GM18511 (cell line): ENCODE data around the gene HOXA7.

Source experiments
- ATAC-seq: cut with Tn5 transposase; IDR thresholded peaks from one replicate; pipeline ENCODE4 v1.9.1; 2021; ENCODE audit warnings: mild to moderate bottlenecking, moderate library complexity; ENCODE audit not compliant: unreplicated experiment

The HOXA7 gene

DNA sequence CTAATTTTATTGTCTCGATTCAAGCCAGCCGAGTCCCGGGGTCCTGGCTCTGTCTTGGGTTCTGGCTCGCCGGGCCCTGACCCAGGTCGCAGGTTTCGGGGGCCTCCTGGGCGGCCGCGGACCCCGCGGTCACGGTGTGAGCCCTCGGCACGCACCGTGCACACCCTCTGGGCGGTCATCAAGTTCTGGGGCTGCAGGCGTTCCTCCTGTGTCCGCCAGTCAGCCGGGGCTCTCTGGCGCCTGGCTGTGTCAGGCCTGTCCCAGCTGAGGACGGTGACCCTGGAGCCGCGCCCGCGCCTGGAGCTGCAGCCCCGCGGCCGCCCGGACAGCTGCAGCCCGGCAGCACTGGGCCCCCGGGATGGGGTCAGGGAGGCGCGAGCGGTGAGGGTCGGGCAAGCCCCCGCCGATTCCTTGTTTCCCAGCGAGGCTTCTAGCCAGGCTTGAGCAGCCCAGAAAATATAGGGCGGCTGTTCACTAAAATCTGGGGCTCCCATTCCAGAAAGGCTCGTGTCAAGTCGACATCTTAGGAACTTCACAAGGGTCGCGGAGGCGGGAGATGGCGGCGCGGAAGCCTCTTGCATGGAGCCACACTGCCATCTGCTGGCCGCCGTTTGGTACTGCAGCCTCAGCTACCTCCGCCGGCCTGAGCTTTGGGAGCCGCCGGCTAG is 4.2 kb upstream of the HOXA7 start:
- peak; percentile 73 for ATAC-seq

DNA sequence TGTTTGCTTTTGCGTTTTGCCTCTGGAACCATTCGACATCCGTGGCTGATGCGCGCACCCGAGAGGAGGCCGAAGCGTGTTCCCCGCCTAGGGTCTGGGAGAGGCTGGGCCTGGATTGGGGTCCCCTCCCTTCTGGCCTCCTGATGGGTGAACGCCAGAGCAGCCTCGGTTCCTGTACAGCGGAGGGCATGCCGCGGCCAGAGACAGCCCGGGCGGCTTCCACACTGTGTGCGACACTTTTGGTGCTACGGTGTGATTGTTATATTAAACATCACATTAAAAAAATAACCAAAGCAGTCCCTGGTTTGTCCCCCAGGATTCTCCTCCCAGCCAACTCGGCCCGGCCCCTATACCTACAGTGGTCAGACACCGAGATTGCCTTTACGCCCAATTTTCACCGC is 3.7 kb upstream of the HOXA7 start:
- peak; percentile 22 for ATAC-seq

DNA sequence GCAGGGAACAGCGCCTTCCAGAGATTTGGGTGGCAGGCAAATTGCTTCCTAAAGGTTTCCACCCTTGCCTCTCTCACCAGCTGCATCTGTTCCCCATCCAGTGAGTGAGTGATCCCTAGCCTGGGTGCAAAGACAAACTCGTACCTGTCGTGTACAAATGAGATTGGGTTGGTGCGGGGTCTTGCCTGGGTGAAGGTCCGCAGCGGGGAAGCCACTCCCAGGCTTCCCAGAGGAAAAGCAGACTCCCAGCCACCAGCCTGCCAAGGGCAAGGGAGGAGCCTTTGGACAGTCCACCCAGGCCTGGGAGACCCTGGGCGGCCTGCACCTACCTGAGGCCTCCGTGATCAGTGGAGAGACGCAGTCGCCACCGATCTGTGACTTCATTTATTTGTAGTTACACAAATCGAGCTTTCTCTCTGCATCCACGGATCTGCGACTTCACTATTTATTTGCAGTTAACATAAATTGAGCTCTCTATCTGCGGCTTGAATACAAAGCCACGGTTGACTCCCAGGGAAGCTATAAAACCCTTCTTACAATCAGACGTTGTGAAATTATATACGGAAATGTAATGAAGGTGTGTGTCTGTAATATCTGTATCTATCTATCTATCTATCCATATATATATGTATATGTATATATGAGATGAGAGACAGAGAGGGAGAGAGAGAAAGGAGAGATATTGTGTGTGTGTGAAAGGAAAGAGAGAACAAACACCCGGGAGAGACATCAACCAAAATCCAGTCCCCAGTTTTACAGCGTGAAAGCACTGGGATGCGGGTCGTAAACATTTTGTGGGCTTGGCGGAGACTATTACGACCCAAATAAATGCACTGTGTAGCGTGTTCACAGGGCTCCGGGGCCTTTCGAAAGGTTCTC is 3.0 kb upstream of the HOXA7 start:
- ATAC-seq, result no peak

DNA sequence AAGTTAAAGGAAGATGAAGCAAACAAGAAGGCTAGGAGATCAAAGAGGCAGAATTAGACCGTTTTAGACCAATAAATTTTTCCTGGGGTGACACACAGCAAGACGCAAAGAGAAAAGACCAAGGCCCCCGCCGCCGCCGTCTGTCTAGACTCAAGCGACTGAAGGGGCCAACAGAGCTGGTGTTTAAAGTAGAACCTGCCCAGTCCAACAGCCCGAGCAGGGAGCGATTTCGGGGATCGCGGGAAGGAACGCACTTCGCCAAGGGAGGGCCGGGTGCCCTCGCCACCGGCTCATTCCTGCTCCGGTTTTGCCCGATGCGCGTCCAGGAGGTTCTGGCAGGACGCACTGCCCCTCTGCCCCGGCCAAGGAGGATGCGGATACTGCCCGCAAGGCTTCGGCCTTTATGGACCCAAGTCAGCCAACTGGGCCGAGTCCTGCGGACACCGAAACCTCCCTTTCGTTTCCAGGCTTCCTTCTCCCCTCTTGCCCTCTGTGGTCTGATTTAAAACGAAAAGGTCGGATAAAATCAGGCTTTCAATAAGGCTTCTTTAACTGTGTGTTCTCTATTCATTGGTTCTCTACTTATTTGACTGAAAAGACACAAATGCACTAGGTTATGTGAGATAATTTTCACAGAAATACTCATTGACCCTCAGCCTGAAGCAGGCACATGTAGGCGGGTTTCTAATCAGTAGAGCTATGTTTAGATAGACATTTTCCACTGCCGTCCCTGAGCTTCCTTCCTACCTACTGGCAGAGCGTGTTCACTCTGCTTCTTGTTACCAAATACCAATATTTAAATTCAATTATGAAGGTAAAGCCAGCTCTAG is 2.2 kb upstream of the HOXA7 start:
- no peak for ATAC-seq

DNA sequence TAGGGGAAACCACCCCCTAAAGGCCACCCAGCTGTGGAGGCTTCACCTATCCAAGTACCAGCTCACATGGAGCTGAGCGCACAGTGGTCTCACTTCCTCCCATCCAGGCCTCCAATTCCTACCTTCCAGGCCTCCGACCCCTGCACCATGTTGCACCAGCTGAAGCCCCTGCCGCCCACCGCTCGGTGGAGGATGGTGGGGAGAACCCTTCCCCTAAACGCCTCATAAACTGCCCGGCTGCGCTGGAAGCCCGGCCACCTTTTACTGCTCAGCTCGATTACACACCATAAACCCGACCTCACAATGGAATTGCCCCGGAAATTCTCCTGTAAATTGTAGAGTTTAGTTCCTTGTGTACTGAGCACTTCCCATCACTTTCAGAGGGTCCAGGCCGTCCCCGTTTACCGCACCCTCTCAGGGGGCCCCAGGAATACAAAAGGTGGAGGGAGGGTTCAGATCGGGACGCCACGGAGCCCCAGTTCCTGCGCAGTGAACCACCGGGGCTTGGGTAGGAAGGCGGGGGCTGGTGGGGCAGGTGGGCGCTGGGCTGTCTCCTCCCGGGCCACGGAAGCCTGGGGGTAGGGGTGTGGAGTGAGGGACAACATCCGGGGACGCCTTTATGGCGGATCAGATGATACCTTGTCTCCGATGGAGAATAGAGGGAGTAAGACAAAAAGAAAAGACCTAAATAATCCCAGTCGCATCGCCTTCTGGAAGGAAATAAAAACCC is 1.4 kb upstream of the HOXA7 start:
- ATAC-seq, result no peak

DNA sequence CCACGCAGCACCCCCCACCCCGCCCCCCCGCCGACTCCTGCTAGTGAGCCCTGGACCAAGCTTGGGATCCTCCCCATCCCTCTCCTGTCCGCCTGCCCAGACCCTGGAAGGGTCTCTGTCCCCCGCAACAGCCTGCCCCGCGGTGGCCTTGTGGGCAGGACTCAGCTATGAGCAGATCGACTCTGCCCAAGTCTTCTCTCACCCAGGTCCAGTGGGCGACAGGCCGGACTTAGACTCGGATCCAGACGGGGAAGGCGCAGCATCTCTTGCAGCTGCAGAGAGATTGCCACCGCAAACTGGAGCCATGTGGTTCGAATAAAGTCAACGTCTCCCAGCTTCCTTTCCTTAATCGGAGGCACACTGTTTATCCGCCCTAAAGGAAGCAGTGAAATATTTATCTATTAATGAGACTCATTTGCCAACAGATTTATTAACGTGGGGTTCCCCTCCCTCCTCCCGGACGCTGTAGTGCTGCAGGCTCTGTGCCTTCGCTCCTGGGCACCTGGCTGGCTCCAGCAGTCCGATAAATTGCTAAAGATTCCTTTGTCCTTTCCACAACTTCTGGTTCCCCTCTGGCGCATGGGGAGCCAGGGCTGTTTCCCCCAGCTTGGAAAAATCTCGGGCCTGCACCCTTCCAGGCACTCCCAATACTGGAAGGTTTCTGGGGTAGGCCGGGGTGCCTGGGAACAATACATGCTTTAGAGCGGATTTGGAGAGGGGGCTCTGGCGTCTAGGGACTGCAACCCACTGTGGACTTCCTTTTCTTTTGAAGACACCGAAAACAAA is 634 bp upstream of the HOXA7 start:
- no peak for ATAC-seq

DNA sequence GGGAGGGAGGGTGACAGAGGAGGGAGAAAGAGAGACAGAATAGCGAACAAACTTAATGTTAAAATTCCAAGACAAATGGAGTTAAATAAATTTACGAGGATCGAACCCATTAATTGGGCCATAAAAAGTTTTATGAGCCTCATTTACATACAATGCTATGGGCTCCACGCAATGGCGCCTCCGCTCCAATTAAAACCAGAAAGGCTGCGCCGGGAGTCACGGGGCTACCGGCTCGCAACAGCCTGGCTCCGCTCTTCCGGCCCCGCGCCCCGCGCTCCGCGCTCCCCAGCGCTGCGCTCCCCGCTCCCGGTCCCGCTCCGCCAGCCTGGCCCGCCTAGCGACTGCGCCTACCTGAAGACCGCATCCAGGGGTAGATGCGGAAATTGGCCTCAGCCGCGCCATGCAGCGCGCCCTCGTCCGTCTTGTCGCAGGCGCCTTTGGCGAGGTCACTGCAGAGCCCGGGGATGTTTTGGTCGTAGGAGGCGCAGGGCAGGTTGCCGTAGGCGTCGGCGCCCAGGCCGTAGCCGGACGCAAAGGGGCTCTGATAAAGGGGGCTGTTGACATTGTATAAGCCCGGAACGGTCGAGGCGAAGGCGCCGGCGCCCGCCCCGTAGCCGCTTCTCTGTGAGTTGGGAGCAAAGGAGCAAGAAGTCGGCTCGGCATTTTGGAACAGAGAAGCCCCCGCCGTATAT is 513 bp downstream of the HOXA7 start:
- ATAC-seq, result no peak

DNA sequence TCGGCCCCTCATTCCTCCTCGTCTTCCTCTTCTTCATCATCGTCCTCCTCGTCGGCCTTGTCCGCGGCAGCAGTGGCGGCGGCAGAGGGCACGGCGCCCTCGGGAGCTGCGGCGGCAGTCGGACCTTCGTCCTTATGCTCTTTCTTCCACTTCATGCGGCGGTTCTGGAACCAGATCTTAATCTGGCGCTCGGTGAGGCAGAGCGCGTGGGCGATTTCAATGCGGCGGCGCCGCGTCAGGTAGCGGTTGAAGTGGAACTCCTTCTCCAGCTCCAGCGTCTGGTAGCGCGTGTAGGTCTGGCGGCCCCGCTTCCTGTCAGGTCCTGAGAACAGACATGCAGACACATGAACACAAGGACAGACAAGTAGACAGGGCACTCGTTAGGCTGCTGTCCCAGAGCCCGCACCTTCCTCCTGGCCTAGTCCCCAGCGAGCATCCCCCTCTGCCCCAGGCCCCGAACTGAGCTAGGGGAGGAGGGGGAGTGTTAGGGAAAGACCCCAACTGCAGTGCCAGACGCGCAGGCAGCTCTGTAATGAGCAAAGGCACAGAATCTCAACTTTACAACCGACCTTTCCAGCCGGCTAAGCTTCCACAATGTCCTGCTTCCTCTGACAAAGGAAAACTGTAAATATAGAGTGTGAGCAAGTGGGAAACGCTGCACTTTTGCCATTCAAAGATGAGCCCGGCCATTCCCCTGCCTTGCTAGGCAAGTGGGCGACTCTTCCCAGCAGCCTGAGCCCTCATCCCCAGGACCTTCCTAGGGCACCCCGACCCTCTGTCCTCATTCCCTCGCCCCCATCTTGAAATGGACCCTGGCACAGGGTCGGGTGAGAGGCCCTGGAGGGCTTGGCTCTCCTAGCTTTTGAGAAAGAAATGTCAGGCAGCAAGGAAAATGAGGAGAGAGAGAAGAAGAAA is 1.3 kb downstream of the HOXA7 start:
- ATAC-seq, result no peak

DNA sequence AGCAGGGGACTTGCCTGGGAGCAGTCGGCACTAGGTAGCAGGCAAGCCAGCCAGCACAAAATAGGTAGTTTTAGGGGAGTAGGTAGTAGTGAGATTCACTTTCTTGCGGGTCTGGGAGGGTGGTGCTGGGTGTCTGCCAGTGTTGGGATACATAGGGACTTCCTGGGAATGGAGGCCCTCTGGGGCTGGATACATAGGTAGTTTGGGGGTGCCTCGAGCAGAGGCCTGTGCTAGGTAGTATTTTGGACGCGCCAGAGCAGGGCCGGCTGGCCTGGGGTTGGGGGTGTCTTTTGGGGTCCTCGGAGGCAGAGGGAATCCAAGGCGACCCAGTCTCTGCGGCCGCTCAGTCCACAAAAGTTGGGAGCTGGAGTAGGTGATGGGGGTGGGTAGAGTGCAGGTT is 2.1 kb downstream of the HOXA7 start:
- no peak for ATAC-seq

DNA sequence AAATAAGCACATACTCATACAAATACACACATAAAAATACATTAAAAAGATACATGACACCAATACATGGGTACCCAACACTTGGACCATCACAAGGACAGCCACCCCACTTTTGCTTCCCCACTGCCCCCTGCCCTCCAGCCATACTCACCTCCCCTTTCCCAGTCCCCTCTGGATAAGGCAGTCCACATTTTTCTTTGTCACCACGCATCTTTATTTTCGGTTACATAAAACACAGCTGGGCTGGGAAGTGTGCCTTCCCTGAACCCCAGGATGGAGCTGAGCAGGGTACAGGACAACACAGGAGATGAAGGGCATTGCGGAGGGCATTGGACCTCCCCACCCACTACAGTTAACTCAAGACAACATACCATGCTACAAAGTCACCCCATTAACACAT is 2.9 kb downstream of the HOXA7 start:
- no peak for ATAC-seq

DNA sequence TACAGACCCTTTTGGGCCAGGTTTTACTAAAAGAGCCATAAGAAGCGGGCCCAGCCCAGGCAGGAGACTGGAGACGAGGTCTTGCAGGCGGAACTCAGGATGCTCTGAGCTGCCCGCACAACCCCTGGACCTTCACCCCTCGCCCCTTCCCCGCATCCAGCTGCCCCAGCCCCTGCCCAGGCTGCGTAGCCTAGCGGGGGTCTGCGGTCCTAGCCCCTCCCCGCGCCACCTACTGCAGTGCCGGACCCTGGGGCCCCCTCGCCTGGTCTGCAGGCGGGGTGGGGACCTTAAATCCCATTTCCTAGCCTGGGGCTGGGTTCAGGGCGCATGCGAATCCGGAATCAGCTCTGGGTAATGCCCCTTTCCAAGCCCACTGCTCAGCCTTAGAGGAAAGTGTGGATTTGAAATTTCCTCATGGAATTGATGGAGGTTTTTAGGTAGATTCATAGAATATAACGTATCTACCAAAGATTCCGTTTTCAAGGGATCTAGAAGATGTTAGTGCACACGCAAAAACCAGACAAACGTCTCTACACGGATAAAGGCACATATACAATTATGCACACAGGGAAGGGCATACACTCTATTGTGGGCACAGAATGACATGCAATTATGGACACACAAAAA is 3.5 kb downstream of the HOXA7 start:
- no peak for ATAC-seq

DNA sequence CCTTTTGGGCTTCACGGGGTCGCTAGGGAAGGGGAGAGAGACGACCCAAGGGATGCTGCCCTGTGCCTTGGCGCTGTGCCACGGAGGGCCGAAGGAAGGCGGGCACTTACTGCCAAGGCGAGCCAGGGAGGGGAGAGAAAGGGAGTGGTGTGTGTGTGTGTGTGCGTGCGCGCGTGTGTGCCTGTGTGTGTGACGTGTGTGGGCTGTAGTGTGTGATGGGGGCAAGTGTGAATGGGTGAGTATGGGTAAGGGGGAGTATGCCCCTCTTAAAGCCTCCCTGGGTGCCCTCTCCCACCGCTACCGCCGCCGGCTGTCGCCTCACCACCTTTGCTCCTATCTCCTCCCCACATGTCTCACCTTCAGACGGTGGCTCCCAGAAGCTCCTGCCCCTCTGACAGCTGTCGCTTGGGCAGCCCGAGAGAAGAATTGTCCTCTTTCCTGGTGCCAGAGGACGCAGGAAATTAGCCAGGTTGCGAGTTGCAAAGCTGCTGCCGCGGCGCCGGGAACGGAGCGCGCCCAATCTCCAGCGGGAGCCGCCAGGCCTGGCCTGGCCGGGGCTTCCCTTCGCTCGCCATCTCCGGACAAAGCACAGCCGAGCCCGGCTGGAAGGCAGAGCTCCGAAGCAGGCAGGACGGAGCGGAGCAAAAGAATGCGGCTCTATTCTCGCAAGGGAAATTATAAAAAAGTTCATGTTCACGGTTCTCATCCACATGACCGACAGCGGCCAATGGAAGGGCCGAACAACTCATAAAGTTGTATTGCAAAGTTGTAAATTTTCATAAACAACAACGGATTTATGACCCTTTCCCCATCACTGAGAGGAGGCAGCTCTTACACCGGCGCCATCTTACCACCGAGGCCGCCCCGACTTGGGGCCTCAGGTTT is 4.3 kb downstream of the HOXA7 start, which contains the start of gene HOXA3:
Gene HOXA3 (minus strand): TSS at position 653 of the 885 bp plus-strand sequence. CDS start 41,943 bp downstream, outside the sequence.
- no peak for ATAC-seq

DNA sequence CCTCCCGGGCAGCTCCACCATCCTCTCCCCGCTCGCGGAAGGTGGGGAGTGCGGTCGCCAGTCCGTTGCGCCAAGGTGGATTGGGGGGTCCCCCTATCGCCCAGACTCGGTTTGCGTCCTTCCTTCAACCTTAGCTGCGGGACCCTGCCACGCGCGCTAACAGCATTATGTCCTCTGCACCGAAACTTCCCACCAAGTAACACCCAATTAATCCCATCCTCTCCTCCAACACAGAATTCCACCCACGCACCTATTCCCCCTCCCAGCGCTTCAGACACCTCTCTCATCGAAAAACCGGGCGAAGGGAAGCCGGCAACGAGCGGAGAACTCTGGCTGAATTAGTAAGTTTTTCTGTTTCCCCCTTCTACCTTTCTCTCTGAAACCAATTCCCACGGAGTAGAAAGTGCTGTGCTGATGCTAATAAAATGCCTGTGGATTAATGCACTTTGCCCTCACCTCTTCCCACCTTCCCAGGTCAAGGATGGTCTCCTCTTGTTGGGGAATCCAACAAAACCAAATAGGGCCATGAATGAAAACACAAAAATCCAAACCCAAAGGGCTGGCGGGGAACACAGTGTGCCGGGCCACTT is 5.0 kb downstream of the HOXA7 start:
- no peak for ATAC-seq

DNA sequence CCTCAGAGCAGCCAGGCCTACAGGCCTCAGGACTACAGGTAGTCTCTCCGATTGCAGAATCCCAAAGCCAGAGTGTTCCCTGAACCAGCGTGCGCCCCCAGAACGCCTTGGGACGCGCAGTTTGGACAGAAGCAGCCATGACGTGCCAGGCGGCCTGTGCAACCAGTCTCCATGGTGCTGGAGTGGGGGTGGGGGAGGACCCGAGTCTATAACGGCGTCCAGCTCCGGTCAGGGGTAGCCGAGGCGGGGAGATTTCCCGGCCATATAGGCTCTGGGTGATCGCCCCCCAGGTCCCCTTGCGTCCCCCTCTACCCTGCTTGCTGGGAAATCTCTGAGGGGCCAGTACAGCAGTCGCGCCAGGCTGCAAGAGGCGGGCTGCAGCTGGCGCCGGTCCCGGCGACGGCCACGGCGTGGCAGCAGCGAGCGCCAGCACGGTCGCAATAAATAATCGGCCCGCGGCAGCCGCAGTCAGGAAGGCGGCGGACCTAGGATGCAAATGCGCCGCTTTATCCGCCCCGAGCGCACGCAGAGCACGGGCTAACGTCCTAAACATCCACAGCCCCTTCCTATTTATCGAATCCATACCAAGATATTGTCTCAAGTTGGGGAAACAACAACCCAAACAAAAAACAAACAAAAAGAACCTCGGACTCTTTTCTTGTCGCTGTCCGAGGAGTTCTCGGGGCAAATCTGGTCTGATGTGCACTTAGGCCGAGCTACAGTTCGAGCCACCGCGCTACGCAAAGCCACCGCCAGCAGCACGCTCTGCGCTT is 5.7 kb downstream of the HOXA7 start:
- ATAC-seq, result peak; percentile 82

DNA sequence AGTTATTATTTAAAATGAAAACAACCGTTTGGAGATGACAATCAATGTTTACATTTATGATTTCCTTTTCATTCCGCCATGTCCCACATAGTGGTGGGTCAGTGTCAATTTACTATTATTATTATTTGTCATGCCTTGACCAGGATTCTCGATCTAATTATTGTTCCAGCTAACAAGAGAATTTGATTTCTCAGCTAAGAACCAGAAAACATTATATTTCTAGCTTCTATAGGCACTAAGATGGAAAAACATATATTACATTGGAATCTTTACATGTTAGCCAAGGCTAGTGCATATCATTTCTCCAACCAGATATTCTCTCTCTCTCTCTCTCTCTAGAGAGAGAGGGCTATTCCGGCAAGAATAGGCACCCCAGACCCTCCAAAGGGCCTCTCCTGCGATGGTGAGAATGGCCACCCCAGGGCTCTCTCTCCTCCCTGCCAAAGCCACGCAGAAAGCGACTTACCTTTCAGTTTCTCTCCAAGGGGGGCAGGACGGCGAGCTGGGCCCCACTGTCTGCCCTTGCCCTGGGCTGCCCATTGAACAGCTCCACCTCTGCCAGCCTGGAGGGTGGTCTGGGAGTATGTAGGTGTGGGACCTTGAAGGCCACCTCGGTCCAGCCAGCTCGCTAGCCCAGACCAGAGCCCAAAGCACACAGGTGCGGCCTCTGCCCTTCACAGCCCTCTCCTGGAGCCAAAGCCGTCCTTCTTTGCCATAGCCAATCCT is 6.5 kb downstream of the HOXA7 start:
- peak; percentile 11 for ATAC-seq
